PC-9 (cell line): Measurements from ENCODE around the gene SFT2D2. TPM values are rescaled to one million over a fixed set of nuclear protein-coding genes. Genes with fewer than 3 reads are reported as not detected.

Experiments used
- BruUV-seq: library from RNA; stranded (reverse); fragments of 400-500 nt; replicated peaks from 2 replicates; lab custom pipeline; 2021; lab: Mats Ljungman, UMichigan
- CTCF ChIA-PET: fragments of 300-600 bp; sonication (Branson Sonifier 250); formaldehyde crosslinking; loops from one replicate; lab custom pipeline; 2022; ENCODE audit warnings: antibody characterized with exemption; lab: Charles Lee
- POLR2A ChIA-PET: fragments of 300-600 bp; sonication (Branson Sonifier 250); formaldehyde crosslinking; loops from one replicate; lab custom pipeline; 2022; ENCODE audit warnings: antibody characterized with exemption; ENCODE audit not compliant: unreplicated experiment; lab: Charles Lee
- DNase-seq, 2 experiments: peaks; one replicate each; pipeline versions ENCODE4 v3.0.0 to v3.0.0-alpha.2; 2015 to 2022; ENCODE audit warnings: mixed read lengths in 1 of 2
- H2AFZ ChIP-seq: fragments of 200-600 bp; sonication (generic); 2 replicates; pipeline ENCODE4 v1.8.1; 2017; ENCODE audit warnings: antibody characterized with exemption
- H3F3A ChIP-seq: fragments of 200-600 bp; sonication (generic); 2 replicates; pipeline ENCODE4 v1.8.1; 2017; ENCODE audit warnings: antibody characterized with exemption, mild to moderate bottlenecking, low read depth; ENCODE audit not compliant: insufficient read depth
- H3K27ac ChIP-seq: fragments of 200-600 bp; sonication (generic); 2 replicates; pipeline ENCODE4 v1.6.1; 2016; ENCODE audit warnings: mixed run types
- H3K27me3 ChIP-seq: fragments of 200-600 bp; sonication (generic); 2 replicates; pipeline ENCODE4 v1.6.1; 2016; ENCODE audit warnings: low read depth, mixed run types; ENCODE audit not compliant: insufficient read depth
- H3K36me3 ChIP-seq: fragments of 200-600 bp; sonication (generic); 2 replicates; pipeline ENCODE4 v1.6.1; 2016; ENCODE audit warnings: low read depth, mixed run types
- H3K4me1 ChIP-seq: fragments of 200-600 bp; sonication (generic); replicated peaks from 2 replicates; pipeline ENCODE4 v1.6.1; 2016; ENCODE audit warnings: mixed run types; ENCODE audit not compliant: insufficient read depth
- H3K4me2 ChIP-seq: fragments of 200-600 bp; sonication (generic); 2 replicates; pipeline ENCODE4 v1.6.1; 2017; ENCODE audit warnings: mixed run types
- H3K4me3 ChIP-seq: fragments of 200-600 bp; sonication (generic); 2 replicates; pipeline ENCODE4 v1.6.1; 2016; ENCODE audit warnings: mixed run types
- H3K79me2 ChIP-seq: fragments of 200-600 bp; sonication (generic); 2 replicates; pipeline ENCODE4 v1.6.1; 2017; ENCODE audit warnings: low read depth, mixed run types
- H3K9me2 ChIP-seq: fragments of 200-600 bp; sonication (generic); 2 replicates; pipeline ENCODE4 v1.8.1; 2017; ENCODE audit warnings: mild to moderate bottlenecking; ENCODE audit not compliant: insufficient read depth
- H3K9me3 ChIP-seq: fragments of 200-600 bp; sonication (generic); 2 replicates; pipeline ENCODE4 v1.8.1; 2016; ENCODE audit warnings: low read depth; ENCODE audit not compliant: insufficient read depth
- H4K20me1 ChIP-seq: fragments of 200-600 bp; sonication (generic); 2 replicates; pipeline ENCODE4 v1.8.1; 2017; ENCODE audit not compliant: insufficient read depth
- CTCF ChIP-seq: fragments of 200-600 bp; sonication (generic); conservative IDR thresholded peaks from 2 replicates; pipeline ENCODE4 v1.6.1; 2017; ENCODE audit warnings: mixed run types, antibody characterized with exemption, mild to moderate bottlenecking, moderate library complexity
- EZH2 ChIP-seq: fragments of 200-600 bp; sonication (generic); IDR thresholded peaks from 2 replicates; pipeline ENCODE4 v1.8.0; 2017; ENCODE audit warnings: antibody characterized with exemption, low read depth
- intact Hi-C: fragments of 100-400 bp; cut with micrococcal nuclease; formaldehyde crosslinking; loops from one replicate; pipeline ENCODE4 v1.10.0; 2022; ENCODE audit not compliant: unreplicated experiment
- total RNA-seq: library from RNA; stranded (reverse); gene quantifications from 2 replicates; pipeline ENCODE4 v1.2.3, GENCODE V29; 2021

The SFT2D2 gene
- total RNA-seq, 1 experiment from 2014 or later, result 66.8 TPM

- H3K4me1 ChIP-seq, result 0 out of 2 replicates have a peak, but pooled peaks cover 3% of the 10 kb centered on the region
- POLR2A ChIA-PET, result no interaction called here
- CTCF ChIA-PET, result interaction anchor here (0.5 kb wide), 1 partner anchor 730 kb away, joined by 3 read pairs; no protein-coding TSS in a partner anchor
- H3K9me2 ChIP-seq, result no peaks in the 10 kb centered on the region
- no peaks in the 10 kb centered on the region for H4K20me1 ChIP-seq
- H3K4me3 ChIP-seq, result no peak overlapping the region
- no peaks in the 10 kb centered on the region for H3K36me3 ChIP-seq
- no peaks in the 10 kb centered on the region for H3F3A ChIP-seq
- intact Hi-C loops, result no loop called here
- DNase-seq, result no peak
- no peak overlapping the region for H3K27ac ChIP-seq
- BruUV-seq, result no TSS peak
- H3K79me2 ChIP-seq, result 0 out of 2 replicates have a peak, but pooled peaks cover 4% of the 10 kb centered on the region
- no peaks in the 10 kb centered on the region for H3K27me3 ChIP-seq
- no peak overlapping the region for H2AFZ ChIP-seq
- no peaks in the 10 kb centered on the region for H3K9me3 ChIP-seq
- TF ChIP-seq CTCF (no peak), EZH2 (no peak)
- H3K4me2 ChIP-seq, result no peak overlapping the region
These were observed 37.3 kb downstream of the SFT2D2 start for GRCh38 chr1:168263130-168263529.

GRCh38 chr1:168264296-168264695 is 38.5 kb downstream of the SFT2D2 start:
- H3K4me2 ChIP-seq, result no peak overlapping the region
- H3K9me2 ChIP-seq, result no peaks in the 10 kb centered on the region
- intact Hi-C loops, result no loop called here
- H3K27ac ChIP-seq, result no peak overlapping the region
- ChIA-PET CTCF (no interaction called here), POLR2A (no interaction called here)
- H4K20me1 ChIP-seq, result no peaks in the 10 kb centered on the region
- TF ChIP-seq EZH2 (no peak), CTCF (no peak)
- no peaks in the 10 kb centered on the region for H3F3A ChIP-seq
- 0 out of 2 replicates have a peak, but pooled peaks cover 3% of the 10 kb centered on the region for H3K4me1 ChIP-seq
- H3K9me3 ChIP-seq, result no peaks in the 10 kb centered on the region
- no peak overlapping the region for H2AFZ ChIP-seq
- no peaks in the 10 kb centered on the region for H3K36me3 ChIP-seq
- 0 out of 2 replicates have a peak, but pooled peaks cover 4% of the 10 kb centered on the region for H3K79me2 ChIP-seq
- no TSS peak for BruUV-seq
- no peak overlapping the region for H3K4me3 ChIP-seq
- H3K27me3 ChIP-seq, result no peaks in the 10 kb centered on the region
- DNase-seq, result no peak

GRCh38 chr1:168265596-168265995 is 39.8 kb downstream of the SFT2D2 start:
- POLR2A ChIA-PET, result no interaction called here
- H3K27ac ChIP-seq, result no peak overlapping the region
- H3K4me3 ChIP-seq, result no peak overlapping the region
- no TSS peak for BruUV-seq
- H3K9me2 ChIP-seq, result no peaks in the 10 kb centered on the region
- no peak overlapping the region for H2AFZ ChIP-seq
- 0 out of 2 replicates have a peak, but pooled peaks cover 3% of the 10 kb centered on the region for H3K4me1 ChIP-seq
- H3K27me3 ChIP-seq, result no peaks in the 10 kb centered on the region
- H3F3A ChIP-seq, result no peaks in the 10 kb centered on the region
- intact Hi-C loops, result no loop called here
- H4K20me1 ChIP-seq, result no peaks in the 10 kb centered on the region
- H3K36me3 ChIP-seq, result no peaks in the 10 kb centered on the region
- no peak for TF ChIP-seq CTCF
- TF ChIP-seq EZH2, result no peak
- CTCF ChIA-PET, result no interaction called here
- H3K4me2 ChIP-seq, result no peak overlapping the region
- H3K9me3 ChIP-seq, result no peaks in the 10 kb centered on the region
- no peak for DNase-seq
- H3K79me2 ChIP-seq, result 0 out of 2 replicates have a peak, but pooled peaks cover 4% of the 10 kb centered on the region
